ENCODE measurements around the gene ST8SIA4. TPM values are rescaled to one million over a fixed set of nuclear protein-coding genes. Genes with fewer than 3 reads are reported as not detected.
A peak's percentile ranks its signal among the peaks of the same experiment; 100 is the strongest.

ST8SIA4 gene
- total and polyA plus RNA-seq, 12 donors = 0.70 to 12.9 (median 4.5) TPM

- peak in 3 of 8 donors; percentile 32 to 41 (median 33) for ATAC-seq
- 62 to 64% methylated on average over 2 of the region's 2 CpGs for WGBS, 2 donors
- intact Hi-C loops (cut with DNase I) = no loop called here
- H3K4me3 ChIP-seq = no peak overlapping the region
- peak overlapping the region in 2 of 10 donors; percentile 50 to 86 for H3K27ac ChIP-seq
- DNase-seq = no peak
- no peaks in the 10 kb centered on the region for H3K36me3 ChIP-seq
- H3K9me3 ChIP-seq = no peaks in the 10 kb centered on the region
- H3K27me3 ChIP-seq = no peaks in the 10 kb centered on the region
- TF ChIP-seq CTCF (IDR thresholded peaks at IDR 0.05) = no peak
- H3K4me1 ChIP-seq = peaks cover 0 to 43% (median 21%) of the 10 kb centered on the region in 9 donors
Observed at GRCh38 chr5:100826133-100826532, 76.9 kb downstream of the ST8SIA4 start.

GRCh38 chr5:100824635-100825034 is 78.4 kb downstream of the ST8SIA4 start:
- intact Hi-C loops (cut with DNase I) = no loop called here
- TF ChIP-seq CTCF (IDR thresholded peaks at IDR 0.05) = no peak
- Histone ChIP-seq H3K27me3 (no peaks in the 10 kb centered on the region), H3K4me3 (no peak overlapping the region), H3K27ac (no peak overlapping the region), H3K9me3 (no peaks in the 10 kb centered on the region), H3K36me3 (no peaks in the 10 kb centered on the region), H3K4me1 (peaks cover 0 to 51% (median 22%) of the 10 kb centered on the region in 9 donors)
- no peak for DNase-seq
- ATAC-seq = no peak

GRCh38 chr5:100823812-100824211 is 79.3 kb downstream of the ST8SIA4 start:
- TF ChIP-seq CTCF (IDR thresholded peaks at IDR 0.05) = no peak
- Histone ChIP-seq H3K27ac (no peak overlapping the region), H3K27me3 (no peaks in the 10 kb centered on the region), H3K9me3 (no peaks in the 10 kb centered on the region), H3K4me3 (no peak overlapping the region), H3K4me1 (peaks cover 0 to 54% (median 19%) of the 10 kb centered on the region in 9 donors), H3K36me3 (no peaks in the 10 kb centered on the region)
- ATAC-seq (no peak), DNase-seq (no peak)
- 87 to 90% methylated on average over 2 of the region's 2 CpGs for WGBS, 2 donors
- intact Hi-C loops (cut with DNase I) = no loop called here

DNA sequence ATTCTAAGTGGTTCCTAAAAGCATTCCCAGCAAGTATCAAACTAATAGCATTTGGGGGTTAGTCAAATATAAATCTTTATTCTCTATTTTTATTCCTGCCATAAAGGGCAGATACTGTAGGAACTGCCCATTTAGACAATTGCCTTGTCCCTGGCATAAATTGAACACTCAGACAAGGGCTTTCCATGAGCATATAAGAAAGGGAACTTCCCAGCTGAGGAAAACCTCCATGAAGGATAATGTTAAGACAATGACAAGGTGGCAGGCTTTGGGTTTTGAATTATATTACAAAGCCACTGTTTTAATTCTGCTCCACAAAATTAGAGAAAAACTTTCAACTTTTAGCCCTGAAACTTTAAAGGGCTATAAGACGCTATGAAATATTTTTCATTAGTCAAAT is 81.3 kb downstream of the ST8SIA4 start:
- ATAC-seq (no peak), DNase-seq (no peak)
- H3K27ac ChIP-seq = no peak overlapping the region
- H3K4me1 ChIP-seq = peaks cover 0 to 36% (median 0%) of the 10 kb centered on the region in 9 donors
- intact Hi-C loops (cut with DNase I) = no loop called here
- WGBS, 2 donors = 99 to 100% methylated on average over 1 of the region's 1 CpG
- no peak overlapping the region for H3K4me3 ChIP-seq
- no peaks in the 10 kb centered on the region for H3K9me3 ChIP-seq
- no peak for TF ChIP-seq CTCF (IDR thresholded peaks at IDR 0.05)
- H3K36me3 ChIP-seq = no peaks in the 10 kb centered on the region
- H3K27me3 ChIP-seq = no peaks in the 10 kb centered on the region
